HG03139 (cell line): Measurements from ENCODE around the gene POC1A.

Source experiments
- ATAC-seq: cut with Tn5 transposase; IDR thresholded peaks from one replicate; pipeline ENCODE4 v1.9.1; 2021; ENCODE audit not compliant: unreplicated experiment

Gene POC1A

DNA sequence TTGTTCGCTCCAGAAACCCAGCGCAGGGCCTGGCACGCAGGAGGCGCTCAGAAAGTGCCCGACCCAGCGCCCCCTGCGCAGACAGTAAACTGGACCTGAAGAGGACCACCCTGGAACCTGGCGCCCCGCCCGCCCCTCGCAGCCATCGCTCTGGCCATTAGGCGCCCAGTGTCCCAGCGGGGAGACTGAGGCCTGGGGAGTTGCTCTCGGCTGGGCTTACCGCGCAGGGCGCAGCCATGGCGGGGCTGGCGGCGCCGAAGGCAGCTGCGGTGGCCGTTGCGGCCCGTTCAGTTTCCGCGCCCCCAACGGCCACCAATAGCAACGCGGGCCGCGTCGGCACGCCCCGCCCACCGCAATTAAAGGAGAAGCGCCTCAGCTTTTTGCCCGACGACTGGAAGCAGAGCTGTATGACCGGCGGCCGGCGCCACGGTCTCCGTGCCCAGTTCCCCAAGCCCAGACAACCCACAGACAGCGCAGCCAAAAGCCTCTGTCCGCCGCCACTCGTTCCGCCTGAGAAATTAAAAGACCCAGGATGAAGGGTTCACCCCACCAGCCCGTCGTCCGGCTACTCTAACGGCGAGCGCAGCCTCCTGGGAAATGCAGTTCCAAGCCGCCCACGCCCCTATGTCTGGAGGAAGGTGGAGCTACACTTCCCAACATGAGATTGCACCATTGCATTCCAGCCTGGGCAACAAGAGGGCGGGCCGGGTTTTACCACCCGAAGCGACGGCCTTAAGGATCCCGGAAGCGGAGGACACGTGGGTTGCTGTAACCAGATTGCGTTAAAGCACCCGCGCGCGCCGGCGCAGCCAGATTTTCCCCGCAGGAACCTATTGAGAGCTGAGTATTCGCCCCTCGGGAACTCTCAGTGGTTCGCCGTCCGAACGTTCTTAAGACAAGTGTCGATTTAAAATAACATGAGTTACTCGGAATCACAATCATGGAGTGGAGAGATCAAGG is at the start of gene POC1A:
Gene POC1A, minus strand, starts transcription at position 289 of the 960 bp plus-strand sequence. Its CDS starts 51 bp downstream, at position 238.
- peak; percentile 72 for ATAC-seq

DNA sequence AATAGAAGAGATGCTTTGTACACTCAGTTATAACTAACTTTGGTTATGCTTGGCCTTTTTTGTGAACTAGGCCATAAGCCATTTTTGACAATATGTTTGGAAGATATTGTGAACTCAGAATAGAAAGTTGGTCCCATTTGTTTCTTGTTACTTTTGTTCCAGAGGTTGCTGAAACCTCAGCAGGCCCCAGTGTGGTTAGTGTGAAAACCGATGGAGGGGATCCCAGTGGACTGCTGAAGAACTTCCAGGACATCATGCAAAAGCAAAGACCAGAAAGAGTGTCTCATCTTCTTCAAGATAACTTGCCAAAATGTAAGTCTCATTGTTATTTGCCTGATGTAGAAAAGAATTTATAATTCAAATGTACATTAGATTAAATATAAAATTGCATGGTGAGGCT is 49.5 kb upstream of the POC1A start:
- no peak for ATAC-seq

DNA sequence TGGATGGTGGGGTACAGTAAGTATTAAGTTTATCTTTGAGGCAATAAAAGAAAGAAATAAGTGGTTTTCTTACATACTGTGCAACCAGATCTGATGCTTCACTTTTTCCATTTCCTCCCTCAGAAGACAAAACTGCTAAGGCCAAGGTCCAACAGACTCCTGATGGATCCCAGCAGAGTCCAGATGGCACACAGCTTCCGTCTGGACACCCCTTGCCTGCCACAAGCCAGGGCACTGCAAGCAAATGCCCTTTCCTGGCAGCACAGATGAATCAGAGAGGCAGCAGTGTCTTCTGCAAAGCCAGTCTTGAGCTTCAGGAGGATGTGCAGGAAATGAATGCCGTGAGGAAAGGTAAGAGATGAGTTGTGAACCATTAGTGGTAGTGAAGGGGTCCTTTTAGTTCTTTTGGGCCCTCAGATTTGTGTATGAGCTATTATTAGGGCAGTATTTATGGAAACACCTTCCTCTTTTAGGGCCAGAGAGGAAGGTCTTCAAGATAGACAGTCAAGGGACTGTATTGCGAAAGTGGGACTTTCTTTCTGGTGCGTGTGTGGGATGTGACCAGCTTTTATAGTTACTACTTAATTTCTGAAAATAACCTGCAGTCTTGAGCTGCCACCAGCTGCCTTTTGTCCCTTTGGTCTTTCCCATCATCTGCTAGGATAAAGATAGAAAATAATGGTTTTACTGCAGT is 48.3 kb upstream of the POC1A start:
- ATAC-seq = no peak

DNA sequence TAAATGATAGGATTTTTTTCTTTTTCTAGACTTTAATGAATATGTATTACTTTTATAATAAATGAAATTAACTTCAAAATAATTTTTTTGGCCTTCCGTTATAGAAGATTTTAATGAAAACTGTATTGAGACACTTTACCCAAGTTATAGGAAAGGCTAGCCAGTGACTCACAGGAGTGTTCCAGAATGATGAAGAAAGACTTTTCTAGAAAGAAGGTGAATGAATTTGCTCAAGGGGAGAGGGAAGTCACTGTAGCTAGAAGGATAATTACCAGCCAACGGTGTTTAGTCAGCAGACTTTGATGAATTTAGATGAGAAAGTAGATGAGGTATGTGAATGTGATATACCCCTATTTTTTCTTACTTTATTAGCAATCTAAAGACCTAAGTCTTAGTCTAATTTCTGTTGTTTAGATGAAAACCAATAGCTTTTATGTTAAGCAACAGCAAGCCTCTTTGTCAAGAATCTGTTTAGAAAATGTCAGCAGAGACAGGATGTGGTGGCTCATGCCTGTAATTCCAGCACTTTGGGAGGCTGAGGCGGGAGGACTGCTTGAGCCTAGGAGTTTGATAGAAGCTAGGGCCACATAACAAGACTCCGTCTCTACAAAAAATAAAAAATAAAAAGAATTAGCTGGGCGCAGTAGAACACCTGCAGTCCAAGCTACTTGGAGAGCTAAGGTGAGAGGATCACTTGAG is 46.9 kb upstream of the POC1A start:
- no peak for ATAC-seq

DNA sequence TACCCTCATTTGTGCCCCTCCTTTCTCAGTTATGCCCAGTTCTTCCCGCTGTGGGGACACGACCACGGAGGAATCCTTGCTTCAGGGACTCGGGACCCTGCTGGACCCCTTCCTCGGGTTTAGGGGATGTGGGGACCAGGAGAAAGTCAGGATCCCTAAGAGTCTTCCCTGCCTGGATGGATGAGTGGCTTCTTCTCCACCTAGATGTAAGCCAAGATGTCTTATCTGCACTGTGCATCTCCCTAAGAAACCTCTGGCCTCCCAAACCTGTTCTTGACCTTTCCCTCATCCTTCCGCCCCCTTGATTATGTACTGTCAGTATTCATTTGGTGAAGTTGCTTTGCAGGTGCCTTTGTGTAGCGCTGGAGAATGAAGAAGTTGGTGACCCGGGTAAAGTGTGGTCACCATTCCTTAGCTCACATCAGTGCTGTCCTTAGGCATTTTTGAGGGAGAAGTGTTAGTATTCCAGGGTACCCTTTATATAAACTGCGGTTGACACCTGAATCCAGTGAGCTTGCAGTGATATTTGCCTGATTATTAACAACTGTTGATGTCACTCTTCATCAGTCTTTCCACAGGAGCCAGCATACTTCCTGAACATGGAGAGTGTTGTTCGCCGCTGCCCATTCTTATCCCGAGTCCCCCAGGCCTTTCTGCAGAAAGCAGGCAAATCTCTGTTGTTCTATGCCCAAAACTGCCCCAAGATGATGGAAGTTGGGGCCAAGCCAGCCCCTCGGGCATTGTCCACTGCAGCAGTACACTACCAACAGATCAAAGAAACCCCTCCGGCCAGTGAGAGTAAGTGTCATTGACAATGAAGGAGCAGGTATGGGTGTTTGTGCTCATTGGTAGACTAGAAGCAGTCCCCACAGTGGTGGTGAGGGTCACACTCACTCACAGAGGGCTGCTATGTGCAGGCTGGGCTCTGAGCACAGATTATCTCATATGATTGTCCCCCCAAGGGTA is 44.7 kb upstream of the POC1A start:
- no peak for ATAC-seq

DNA sequence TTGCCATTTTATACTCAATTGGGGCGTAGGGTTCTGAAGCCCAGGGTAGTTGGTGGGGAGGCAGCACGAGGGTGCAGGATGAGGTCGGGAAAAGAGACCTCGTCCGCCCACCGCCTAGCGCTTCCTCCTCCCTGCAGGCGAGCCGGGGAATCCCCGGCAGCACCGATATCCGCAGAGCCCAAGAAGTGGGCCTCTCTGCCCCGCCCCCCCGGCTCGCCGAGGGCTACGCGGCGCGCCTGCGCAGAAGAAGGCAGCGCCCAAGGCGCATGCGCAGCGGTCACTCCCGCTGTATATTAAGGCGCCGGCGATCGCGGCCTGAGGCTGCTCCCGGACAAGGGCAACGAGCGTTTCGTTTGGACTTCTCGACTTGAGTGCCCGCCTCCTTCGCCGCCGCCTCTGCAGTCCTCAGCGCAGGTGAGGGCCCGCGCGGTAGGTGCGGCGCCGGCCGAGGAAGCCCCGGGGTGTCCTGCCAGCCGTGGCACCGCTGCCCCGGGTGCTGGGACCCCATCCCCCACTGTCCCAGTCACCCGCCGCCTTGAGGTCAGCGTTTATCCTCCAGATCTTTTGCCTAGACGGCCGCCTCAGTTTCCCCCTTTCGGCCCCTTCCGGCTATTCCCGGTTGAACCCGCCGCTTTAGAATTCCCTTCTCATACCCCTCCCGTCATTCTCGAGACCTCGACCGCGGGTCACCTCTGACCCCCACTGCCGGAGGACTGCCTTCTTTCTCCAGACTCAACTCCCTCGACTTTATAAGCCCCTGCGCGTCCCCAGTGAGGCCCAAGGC is 43.8 kb upstream of the POC1A start, which contains the start of gene ALAS1:
Gene ALAS1, plus strand, starts transcription at position 319 of the 784 bp plus-strand sequence. CDS start 1,082 bp downstream, outside the sequence.
- ATAC-seq = peak; percentile 61

DNA sequence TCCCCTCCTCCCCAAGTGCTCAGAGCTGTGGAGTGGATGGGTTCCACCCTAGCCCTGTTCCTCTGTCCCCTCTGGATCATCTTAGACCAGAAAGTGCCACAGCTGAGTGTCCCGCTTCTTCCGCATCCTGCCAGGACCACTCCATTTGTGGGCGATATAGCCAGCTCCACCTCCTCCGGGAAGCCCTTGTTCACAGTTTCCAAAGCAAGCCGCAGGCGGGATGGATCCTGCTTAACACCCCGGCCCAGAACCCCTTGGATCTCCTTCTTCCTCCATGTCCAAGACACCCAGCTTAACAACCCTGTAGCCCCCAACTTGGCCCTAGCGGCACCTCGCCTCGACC is 43.2 kb upstream of the POC1A start:
- no peak for ATAC-seq

DNA sequence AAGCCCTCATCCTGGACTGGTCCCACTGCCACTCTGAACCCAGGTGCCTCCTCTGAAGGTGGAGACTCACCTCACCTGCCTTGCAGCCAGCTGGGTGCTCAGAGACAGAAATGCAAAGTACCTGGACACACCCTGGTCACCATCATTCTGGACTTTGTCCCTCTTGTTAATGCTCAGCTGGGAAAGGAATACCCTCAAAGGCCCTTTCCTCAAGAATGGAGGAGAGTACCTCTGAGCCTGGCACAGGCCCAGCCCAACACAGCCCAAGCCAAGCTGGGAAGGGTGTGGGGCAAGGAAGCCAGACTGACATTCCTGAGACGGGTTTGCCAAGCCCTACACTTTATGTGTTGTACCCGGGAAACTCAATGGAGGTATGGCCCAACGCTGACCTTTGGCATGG is 42.8 kb upstream of the POC1A start:
- no peak for ATAC-seq

DNA sequence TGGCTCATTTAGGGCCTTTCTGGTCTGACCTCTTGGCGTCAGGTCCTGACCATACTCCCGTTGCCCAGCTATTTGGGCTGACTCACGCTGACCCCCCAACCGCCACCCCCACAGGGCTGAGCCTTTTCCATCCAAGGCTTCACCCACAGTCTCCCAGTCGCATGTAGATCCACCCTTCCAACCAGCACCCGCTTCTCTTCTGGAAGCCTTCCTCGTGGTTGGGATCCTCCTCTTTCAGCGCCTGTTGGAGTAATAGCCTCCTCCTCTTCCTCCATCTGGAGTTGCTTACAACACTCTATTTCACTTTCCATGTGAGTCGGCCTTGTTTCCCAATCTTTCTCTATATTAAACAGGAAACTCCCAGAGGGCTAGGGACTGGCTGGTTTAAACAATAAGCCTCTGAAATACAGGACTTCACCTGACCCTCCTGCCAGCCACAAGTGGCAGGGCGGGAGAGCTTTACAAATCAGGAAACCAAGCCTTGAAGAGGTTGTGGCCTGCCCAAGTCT is 41.7 kb upstream of the POC1A start:
- ATAC-seq = no peak

DNA sequence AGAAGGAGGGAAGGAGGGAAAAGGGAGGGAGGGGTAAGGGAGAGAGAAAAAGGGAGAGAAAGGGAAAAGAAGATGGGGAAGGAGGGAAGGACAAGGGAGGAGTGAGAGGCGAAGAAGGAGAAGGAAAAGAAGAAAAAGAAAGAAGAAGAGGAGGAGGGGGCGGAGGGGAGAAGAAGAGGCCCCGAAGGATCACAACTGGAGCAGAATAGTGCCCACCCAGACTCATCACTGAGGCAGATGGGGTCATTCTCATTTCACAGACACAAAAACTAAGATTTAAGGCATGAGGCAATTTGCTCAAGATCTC is 41.0 kb upstream of the POC1A start:
- no peak for ATAC-seq

DNA sequence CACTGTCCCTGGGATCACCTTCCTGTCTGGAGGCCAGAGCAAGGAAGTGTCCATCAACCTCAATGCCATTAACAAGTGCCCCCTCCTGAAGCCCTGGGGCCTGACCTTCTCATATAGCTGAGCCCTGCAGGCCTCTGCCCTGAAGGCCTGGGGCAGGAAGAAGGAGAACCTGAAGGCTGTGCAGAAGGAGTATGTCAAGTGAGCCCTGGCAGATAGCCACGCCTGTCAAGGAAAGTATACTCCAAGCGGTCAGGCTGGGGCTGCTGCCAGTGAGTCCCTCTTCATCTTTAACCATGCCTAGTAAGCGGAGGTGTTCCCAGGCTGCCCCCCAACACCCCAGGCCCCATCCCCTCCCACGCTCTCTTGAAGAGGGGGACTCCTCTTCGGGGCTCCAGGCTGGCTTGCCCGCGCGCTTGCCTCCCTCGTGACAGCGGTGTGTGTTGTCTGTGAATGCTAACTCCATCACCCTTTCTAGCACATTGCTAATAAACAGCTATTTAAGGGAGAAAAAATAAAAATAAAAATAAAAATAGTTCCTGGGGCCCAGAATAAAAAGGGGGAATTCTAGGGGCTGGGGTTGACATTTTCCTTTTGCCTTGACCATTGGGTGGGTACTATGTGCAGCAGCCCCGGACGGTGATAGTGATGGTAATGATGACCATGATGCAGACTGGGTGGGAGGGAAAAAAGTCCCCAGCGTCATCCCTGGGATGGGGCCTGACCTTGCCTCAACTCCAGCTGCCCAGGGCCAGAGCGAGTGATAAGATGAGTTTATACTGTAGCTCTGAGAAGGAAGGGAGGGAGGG is 40.5 kb upstream of the POC1A start:
- ATAC-seq = no peak

DNA sequence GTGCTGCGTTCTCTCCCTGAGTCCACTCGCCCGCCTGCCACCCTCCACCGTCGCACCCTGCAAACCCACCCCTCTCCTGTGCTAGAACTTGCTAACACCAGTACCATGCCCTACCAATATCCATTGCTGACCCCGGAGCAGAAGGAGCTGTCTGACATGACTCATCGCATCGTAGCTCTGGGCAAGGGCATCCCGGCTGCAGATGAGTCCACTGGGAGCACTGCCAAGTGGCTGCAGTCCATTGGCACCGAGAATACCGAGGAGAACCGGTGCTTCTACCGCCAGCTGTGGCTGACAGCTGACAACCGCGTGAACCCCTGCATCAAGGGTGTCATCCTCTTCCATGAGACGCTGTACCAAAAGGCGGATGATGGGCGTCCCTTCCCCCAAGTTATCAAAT is 38.8 kb upstream of the POC1A start:
- no peak for ATAC-seq

DNA sequence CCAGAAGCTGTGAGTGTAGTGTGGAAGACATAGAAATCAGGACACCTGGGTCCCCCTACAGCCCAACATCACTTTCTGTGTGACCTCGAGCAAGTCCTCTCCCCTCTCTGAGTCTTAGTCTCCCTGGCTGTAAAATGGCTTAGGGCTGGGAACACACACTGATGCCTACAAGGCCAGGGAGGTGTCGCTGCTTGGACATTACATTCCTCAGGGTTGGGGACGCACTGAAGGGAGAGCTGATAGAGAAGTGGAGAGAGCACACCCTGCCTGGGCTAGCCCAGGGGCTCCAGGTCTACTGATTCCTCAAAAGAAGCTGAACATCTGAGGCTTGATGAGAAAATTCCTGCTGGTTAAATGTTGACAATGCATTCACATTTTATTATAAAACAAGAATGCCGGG is 37.4 kb upstream of the POC1A start:
- no peak for ATAC-seq

DNA sequence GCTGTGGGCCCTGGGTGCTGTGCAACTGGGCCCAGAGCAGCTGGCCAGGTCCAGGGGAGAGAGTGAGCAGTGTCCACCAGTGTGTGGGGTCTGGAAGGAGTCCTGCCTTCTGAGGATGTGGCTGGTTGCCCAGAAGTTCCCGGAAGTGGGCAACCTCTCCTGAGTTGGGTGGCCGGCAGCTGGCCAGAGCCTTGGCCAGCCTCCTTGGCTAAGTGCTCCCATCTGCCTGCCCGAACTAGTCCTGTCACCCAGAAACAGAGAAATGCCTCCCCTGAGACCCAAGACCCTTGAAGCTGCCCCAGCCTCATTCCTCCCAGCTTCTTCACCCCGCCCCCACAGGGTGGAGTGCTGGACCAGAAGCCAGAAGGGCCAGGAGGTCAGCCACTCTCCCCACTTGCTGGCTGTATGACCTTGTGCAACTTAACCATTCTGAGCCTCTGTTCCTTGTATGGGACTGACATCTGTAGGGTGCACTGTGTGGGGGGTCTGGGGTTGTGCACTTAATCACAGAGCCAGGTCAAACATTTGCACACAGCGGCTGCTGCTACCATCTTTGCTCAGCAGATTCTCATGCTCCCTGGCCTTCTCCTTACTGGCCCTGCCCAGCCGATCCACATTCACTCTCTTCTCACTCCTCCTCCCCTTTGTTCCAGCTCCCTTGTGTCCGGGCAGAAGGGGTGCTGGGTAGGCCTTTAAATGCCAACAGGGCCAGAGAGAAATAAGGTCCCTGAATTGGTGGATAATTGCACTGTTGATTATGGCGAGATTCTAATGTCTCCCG is 36.3 kb upstream of the POC1A start:
- no peak for ATAC-seq

DNA sequence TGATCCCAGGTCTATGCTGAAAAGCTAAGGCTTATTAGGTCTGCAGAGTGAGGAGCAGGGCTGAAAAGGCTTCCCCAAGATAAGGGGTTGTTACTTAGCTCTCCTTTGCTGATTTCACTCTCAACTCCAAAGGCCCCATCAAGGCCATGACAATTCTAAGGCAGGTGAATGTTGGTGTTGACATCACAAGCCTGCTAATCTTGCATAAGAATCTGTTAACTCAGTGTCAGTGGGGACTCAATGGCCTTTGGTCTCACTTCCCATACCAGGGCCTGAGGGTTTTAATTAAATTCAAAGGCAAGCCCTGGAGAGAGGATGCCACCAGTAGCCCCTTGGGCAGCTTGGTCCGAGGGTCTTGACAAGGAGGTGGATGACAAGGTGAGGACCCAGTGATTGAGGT is 34.3 kb upstream of the POC1A start:
- ATAC-seq = no peak

DNA sequence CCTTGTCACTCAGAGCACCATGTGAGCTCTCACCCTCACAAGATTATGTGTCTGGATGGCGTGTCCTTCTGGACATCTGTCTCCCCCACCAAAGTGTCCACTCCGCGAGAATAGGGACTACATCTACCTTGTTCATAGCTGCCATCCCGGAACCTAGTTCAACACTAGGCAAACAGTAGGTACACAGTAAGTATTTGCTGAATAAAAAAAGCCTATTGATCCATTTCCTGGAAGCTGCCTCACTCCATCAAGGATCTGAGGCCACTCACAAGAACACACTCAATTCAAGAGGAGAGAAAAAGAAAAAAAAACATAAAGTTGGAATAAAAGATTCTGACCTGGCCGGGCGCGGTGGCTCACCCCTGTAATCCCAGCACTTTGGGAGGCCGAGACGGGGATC is 32.5 kb upstream of the POC1A start:
- no peak for ATAC-seq

DNA sequence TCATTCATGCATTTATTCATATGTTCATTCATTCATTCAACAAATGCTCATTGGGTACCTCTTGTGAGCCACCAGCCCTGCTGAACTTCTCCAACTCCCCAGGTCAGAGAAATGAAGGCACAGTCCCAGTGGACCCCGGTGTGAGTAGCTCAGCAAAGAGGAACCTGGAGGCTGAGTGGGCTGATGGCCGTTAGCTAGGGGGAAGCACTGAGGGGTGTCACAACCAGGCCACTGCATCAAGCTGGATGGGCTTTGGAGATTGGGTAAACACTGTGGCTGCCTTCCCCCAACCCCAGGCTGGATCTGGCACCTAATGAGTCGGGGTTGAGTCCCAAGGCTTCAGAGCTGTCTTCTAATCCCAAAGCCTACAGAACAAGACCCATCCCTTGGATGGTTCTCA is 31.6 kb upstream of the POC1A start:
- ATAC-seq = no peak

DNA sequence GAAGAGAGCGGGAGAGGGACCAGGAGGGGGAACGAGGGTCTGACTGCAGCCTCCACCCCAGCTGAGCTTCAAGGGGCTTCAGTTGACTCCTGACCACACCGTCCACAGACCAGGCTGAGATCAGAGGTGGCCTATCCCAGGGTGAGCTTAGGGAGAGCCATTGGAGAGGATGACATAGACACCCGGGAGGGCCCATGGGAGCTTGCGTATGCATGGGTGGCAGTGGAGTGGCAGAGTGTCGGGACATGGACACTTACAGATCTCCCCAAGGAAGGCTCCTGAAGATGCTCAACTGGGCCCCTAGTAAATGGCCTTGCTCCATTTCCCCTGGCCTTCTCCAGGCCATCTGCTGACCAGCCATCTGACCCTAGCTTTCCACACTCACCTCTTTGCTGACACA is 31.1 kb upstream of the POC1A start:
- ATAC-seq = no peak
